Stimulated activated CD8-positive, alpha-beta memory T cell treated with anti-CD3 and anti-CD28 coated beads, Interleukin-7, amount 100 ng/mL, for 48 hours (primary cell): ENCODE measurements around the gene NAA80.
A peak's percentile ranks its signal among the peaks of the same experiment; 100 is the strongest.

ENCODE experiments used
- DNase-seq, 2 donors: peaks; one replicate each; pipeline ENCODE4 v3.0.0-alpha.2; 2020; ENCODE audit warnings: low read depth in 1 of 2; ENCODE audit errors: extremely low read depth in 1 of 2

The NAA80 gene

GRCh38 chr3:50330330-50330729 is 31.1 kb upstream of the NAA80 start:
- DNase-seq, result no peak

GRCh38 chr3:50327943-50328691 is 28.9 kb upstream of the NAA80 start, which contains the start of gene TUSC2:
Gene TUSC2 (minus strand): TSS chr3:50328223. CDS start chr3:50328099, 124 bp downstream.
- DNase-seq, result peak; percentile 89 to 94

- no peak for DNase-seq
These were observed 27.9 kb upstream of the NAA80 start for GRCh38 chr3:50327129-50327528.

GRCh38 chr3:50326182-50326541 is 27.0 kb upstream of the NAA80 start:
- DNase-seq, result no peak

- DNase-seq, result no peak
These were observed 26.4 kb upstream of the NAA80 start for GRCh38 chr3:50325497-50326181.

- no peak for DNase-seq
These were observed 25.9 kb upstream of the NAA80 start for GRCh38 chr3:50325113-50325480.

- peak in 1 of 2 donors; percentile 42 for DNase-seq
These were observed 25.3 kb upstream of the NAA80 start for GRCh38 chr3:50324351-50325112.

GRCh38 chr3:50323614-50324199 is 24.5 kb upstream of the NAA80 start:
- DNase-seq, result no peak

GRCh38 chr3:50323092-50323600 is 23.9 kb upstream of the NAA80 start:
- DNase-seq, result no peak

GRCh38 chr3:50322386-50323091 is 23.3 kb upstream of the NAA80 start, which contains the start of gene HYAL2:
Gene HYAL2 (minus strand): TSS chr3:50322745. CDS start chr3:50320489, 2,256 bp downstream.
- no peak for DNase-seq

- no peak for DNase-seq
These were observed 22.8 kb upstream of the NAA80 start for GRCh38 chr3:50322115-50322385.

GRCh38 chr3:50321336-50322114 is 22.3 kb upstream of the NAA80 start:
- peak; percentile 59 to 80 for DNase-seq

- no peak for DNase-seq
These were observed 21.7 kb upstream of the NAA80 start for GRCh38 chr3:50320853-50321335.

- no peak for DNase-seq
These were observed 20.9 kb upstream of the NAA80 start for GRCh38 chr3:50319894-50320625.

GRCh38 chr3:50319181-50319893 is 20.1 kb upstream of the NAA80 start:
- no peak for DNase-seq

GRCh38 chr3:50318615-50319014 is 19.4 kb upstream of the NAA80 start:
- DNase-seq, result no peak

GRCh38 chr3:50318163-50318562 is 19.0 kb upstream of the NAA80 start:
- no peak for DNase-seq

GRCh38 chr3:50317300-50317699 is 18.1 kb upstream of the NAA80 start:
- DNase-seq, result no peak
